Ishikawa (cell line): Measurements from ENCODE around the gene BCL2A1.

Source experiments
- CEBPB ChIP-seq: IDR thresholded peaks from 2 replicates; pipeline ENCODE4 v1.6.1; 2012
- CREB1 ChIP-seq: IDR thresholded peaks from 2 replicates; pipeline ENCODE4 v1.6.1; 2012; ENCODE audit warnings: low read depth
- EGR1 ChIP-seq: IDR thresholded peaks from 2 replicates; pipeline ENCODE4 v1.6.1; 2012
- EP300 ChIP-seq: IDR thresholded peaks from 2 replicates; pipeline ENCODE4 v1.6.1; 2012; ENCODE audit warnings: borderline replicate concordance
- FOXM1 ChIP-seq: IDR thresholded peaks from 2 replicates; pipeline ENCODE4 v1.6.1; 2012; ENCODE audit warnings: low read depth, borderline replicate concordance
- MAX ChIP-seq: IDR thresholded peaks from 2 replicates; pipeline ENCODE4 v1.6.1; 2012
- NFIC ChIP-seq: IDR thresholded peaks from 2 replicates; pipeline ENCODE4 v1.6.1; 2012
- RAD21 ChIP-seq: IDR thresholded peaks from 2 replicates; pipeline ENCODE4 v1.6.1; 2012; ENCODE audit warnings: low read depth
- TAF1 ChIP-seq: IDR thresholded peaks from 2 replicates; pipeline ENCODE4 v1.6.1; 2012; ENCODE audit warnings: low read depth, mild to moderate bottlenecking
- TCF12 ChIP-seq: IDR thresholded peaks from 2 replicates; pipeline ENCODE4 v1.6.1; 2012; ENCODE audit warnings: low read depth
- TEAD4 ChIP-seq: IDR thresholded peaks from 2 replicates; pipeline ENCODE4 v1.6.1; 2012
- USF1 ChIP-seq: IDR thresholded peaks from 2 replicates; pipeline ENCODE4 v1.6.1; 2012
- YY1 ChIP-seq: IDR thresholded peaks from 2 replicates; pipeline ENCODE4 v1.6.1; 2012; ENCODE audit warnings: low read depth
- ZBTB7A ChIP-seq: IDR thresholded peaks from 2 replicates; pipeline ENCODE4 v1.6.1; 2012; ENCODE audit warnings: low read depth
- TF ChIP-seq, protein P1 (sequence below): IDR thresholded peaks from 2 replicates; pipeline ENCODE4 v1.6.1; 2012; ENCODE audit warnings: low read depth, mild to moderate bottlenecking

BCL2A1 gene

GRCh38 chr15:79990280-79990996 lies 19.4 kb upstream of the BCL2A1 start:
- no peak for TF ChIP-seq TEAD4
- TF ChIP-seq CEBPB, result no peak
- no peak for TF ChIP-seq EP300
- TF ChIP-seq TCF12, result no peak
- no peak for TF ChIP-seq TAF1
- no peak for TF ChIP-seq ZBTB7A
- no peak for TF ChIP-seq EGR1
- TF ChIP-seq NFIC, result no peak
- TF ChIP-seq FOXM1, result no peak

DNA sequence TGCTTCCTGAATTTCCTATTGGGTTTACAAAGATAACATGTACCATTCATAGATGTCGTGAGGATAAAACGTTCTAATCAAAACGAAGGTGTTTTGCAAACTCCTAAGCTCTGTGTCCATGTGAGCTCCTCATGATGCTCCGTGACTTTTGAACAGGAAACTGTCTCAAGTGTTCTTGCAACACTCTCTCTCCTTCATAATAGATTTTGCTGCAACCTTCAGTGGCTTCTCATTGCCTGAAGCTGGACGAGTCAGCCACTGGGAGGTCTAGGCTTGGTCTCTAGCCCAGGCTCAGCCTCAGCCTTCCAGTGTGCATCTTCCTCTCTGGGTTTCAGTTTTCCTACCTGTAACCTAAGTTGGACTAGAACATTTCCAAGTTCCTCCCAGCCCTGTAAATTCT lies 18.7 kb upstream of the BCL2A1 start:
- TF ChIP-seq FOXM1 (no peak), ZBTB7A (no peak), RAD21 (no peak), NFIC (no peak), CREB1 (no peak), TCF12 (no peak), YY1 (no peak), MAX (no peak), USF1 (no peak), TAF1 (no peak), CEBPB (no peak), EGR1 (no peak), EP300 (no peak)
- TF ChIP-seq, protein P1, sequence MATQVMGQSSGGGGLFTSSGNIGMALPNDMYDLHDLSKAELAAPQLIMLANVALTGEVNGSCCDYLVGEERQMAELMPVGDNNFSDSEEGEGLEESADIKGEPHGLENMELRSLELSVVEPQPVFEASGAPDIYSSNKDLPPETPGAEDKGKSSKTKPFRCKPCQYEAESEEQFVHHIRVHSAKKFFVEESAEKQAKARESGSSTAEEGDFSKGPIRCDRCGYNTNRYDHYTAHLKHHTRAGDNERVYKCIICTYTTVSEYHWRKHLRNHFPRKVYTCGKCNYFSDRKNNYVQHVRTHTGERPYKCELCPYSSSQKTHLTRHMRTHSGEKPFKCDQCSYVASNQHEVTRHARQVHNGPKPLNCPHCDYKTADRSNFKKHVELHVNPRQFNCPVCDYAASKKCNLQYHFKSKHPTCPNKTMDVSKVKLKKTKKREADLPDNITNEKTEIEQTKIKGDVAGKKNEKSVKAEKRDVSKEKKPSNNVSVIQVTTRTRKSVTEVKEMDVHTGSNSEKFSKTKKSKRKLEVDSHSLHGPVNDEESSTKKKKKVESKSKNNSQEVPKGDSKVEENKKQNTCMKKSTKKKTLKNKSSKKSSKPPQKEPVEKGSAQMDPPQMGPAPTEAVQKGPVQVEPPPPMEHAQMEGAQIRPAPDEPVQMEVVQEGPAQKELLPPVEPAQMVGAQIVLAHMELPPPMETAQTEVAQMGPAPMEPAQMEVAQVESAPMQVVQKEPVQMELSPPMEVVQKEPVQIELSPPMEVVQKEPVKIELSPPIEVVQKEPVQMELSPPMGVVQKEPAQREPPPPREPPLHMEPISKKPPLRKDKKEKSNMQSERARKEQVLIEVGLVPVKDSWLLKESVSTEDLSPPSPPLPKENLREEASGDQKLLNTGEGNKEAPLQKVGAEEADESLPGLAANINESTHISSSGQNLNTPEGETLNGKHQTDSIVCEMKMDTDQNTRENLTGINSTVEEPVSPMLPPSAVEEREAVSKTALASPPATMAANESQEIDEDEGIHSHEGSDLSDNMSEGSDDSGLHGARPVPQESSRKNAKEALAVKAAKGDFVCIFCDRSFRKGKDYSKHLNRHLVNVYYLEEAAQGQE, result no peak

GRCh38 chr15:79989183-79989582 lies 18.2 kb upstream of the BCL2A1 start:
- TF ChIP-seq ZBTB7A, result no peak
- TF ChIP-seq EP300, result no peak
- no peak for TF ChIP-seq USF1
- no peak for TF ChIP-seq TEAD4
- TF ChIP-seq CEBPB, result no peak
- TF ChIP-seq EGR1, result no peak
- no peak for TF ChIP-seq FOXM1
- TF ChIP-seq, protein P1, result no peak
- no peak for TF ChIP-seq NFIC
- no peak for TF ChIP-seq MAX
- TF ChIP-seq YY1, result no peak

GRCh38 chr15:79988448-79989117 lies 17.6 kb upstream of the BCL2A1 start:
- no peak for TF ChIP-seq EGR1
- TF ChIP-seq NFIC, result no peak
- no peak for TF ChIP-seq TEAD4
- TF ChIP-seq RAD21, result no peak
- TF ChIP-seq YY1, result no peak
- no peak for TF ChIP-seq MAX
- TF ChIP-seq FOXM1, result no peak
- TF ChIP-seq CREB1, result no peak
- TF ChIP-seq ZBTB7A, result no peak
- TF ChIP-seq, protein P1, result no peak
- TF ChIP-seq USF1, result no peak
- no peak for TF ChIP-seq CEBPB
- TF ChIP-seq TCF12, result no peak
